Endothelial cell of umbilical vein (primary cell): Measurements from ENCODE around the gene CDHR4. TPM values are rescaled to one million over a fixed set of nuclear protein-coding genes. Genes with fewer than 3 reads are reported as not detected.

Source experiments
- BruUV-seq: library from RNA; stranded (reverse); fragments of 400-500 nt; replicated peaks from 2 replicates; lab custom pipeline; 2021; lab: Mats Ljungman, UMichigan
- CTCF ChIA-PET: fragments of 300-600, 350-600 bp; sonication (Branson Sonifier 250); formaldehyde crosslinking; loops from one replicate; lab custom pipeline; 2021; ENCODE audit warnings: antibody characterized with exemption, inconsistent platforms; lab: Charles Lee
- POLR2A ChIA-PET: fragments of 300-600, 350-600 bp; sonication (Branson Sonifier 250); formaldehyde crosslinking; loops from one replicate; lab custom pipeline; 2021; ENCODE audit warnings: antibody characterized with exemption, inconsistent platforms; lab: Charles Lee
- DNase-seq: peaks from one replicate; pipeline ENCODE4 v3.0.0-alpha.2; 2011; ENCODE audit warnings: low read depth, low spot score
- FAIRE-seq: peaks from 2 replicates; lab custom pipeline; 2011; peaks lifted over from hg19 to GRCh38; lab: Jason Lieb, UNC
- H2AFZ ChIP-seq: 2 replicates; pipeline ENCODE4 v1.6.0; 2012; ENCODE audit warnings: low read depth, low read length, control low read depth, inconsistent platforms
- H3K27ac ChIP-seq: 2 replicates; pipeline ENCODE4 v1.5.1; 2011; ENCODE audit warnings: low read depth, mild to moderate bottlenecking, control low read depth, low read length, moderate library complexity; ENCODE audit not compliant: insufficient read depth
- H3K27me3 ChIP-seq, 2 experiments: 2 replicates each; pipeline versions ENCODE4 v1.6.0 to v1.6.1; 2011; ENCODE audit warnings: low read length in 2 of 2, mixed read lengths in 1 of 2; ENCODE audit not compliant: control insufficient read depth in 2 of 2, insufficient read depth in 2 of 2
- H3K36me3 ChIP-seq, 2 experiments: 2 replicates in 1 of 2; 3 replicates in 1 of 2; pipeline ENCODE4 v1.5.1; 2011; ENCODE audit warnings: low read length in 2 of 2, mild to moderate bottlenecking in 1 of 2, moderate library complexity in 1 of 2; ENCODE audit not compliant: control insufficient read depth in 2 of 2, insufficient read depth in 2 of 2; ENCODE audit errors: extremely low read depth in 1 of 2
- H3K4me1 ChIP-seq: 3 replicates; pipeline ENCODE4 v1.5.1; 2011; ENCODE audit warnings: mild to moderate bottlenecking, low read length; ENCODE audit not compliant: control insufficient read depth, insufficient read depth; ENCODE audit errors: extremely low read depth
- H3K4me2 ChIP-seq: 2 replicates; pipeline ENCODE4 v1.6.1; 2011; ENCODE audit warnings: low read length, control low read depth, mixed read lengths; ENCODE audit not compliant: insufficient read depth
- H3K4me3 ChIP-seq, 3 experiments: fragments of 200-600 bp in 1 of 3; sonication (generic), shearing (Covaris generic) in 1 of 3; replicated peaks in 1 of 3; 2 replicates each; pipeline ENCODE4 v1.5.1; 2011 to 2016; ENCODE audit warnings: control low read depth in 3 of 3, low read length in 3 of 3, mild to moderate bottlenecking in 2 of 3, inconsistent platforms in 1 of 3, low read depth in 1 of 3, moderate library complexity in 1 of 3; ENCODE audit not compliant: insufficient read depth in 1 of 3
- H3K79me2 ChIP-seq: 2 replicates; pipeline ENCODE4 v1.6.0; 2012; ENCODE audit warnings: low read length, inconsistent platforms; ENCODE audit not compliant: control insufficient read depth, insufficient read depth
- H3K9ac ChIP-seq: replicated peaks from 2 replicates; pipeline ENCODE3; 2011; ENCODE audit warnings: low read length, control low read depth; ENCODE audit not compliant: insufficient read depth; ENCODE audit errors: extremely low read depth
- H3K9me1 ChIP-seq: replicated peaks from 3 replicates; pipeline ENCODE4 v1.6.0; 2011; ENCODE audit warnings: mild to moderate bottlenecking, low read length; ENCODE audit not compliant: control insufficient read depth, insufficient read depth; ENCODE audit errors: extremely low read depth
- H3K9me3 ChIP-seq: replicated peaks from 2 replicates; pipeline ENCODE4 v1.5.1; 2012; ENCODE audit warnings: low read length, inconsistent platforms; ENCODE audit not compliant: control insufficient read depth, insufficient read depth
- H4K20me1 ChIP-seq: replicated peaks from 2 replicates; pipeline ENCODE3; 2011; ENCODE audit warnings: mild to moderate bottlenecking, low read length; ENCODE audit not compliant: control insufficient read depth, insufficient read depth; ENCODE audit errors: extremely low read depth
- EZH2 ChIP-seq: IDR thresholded peaks from 2 replicates; pipeline ENCODE4 v1.6.1; 2012; ENCODE audit warnings: borderline replicate concordance, low read depth, mild to moderate bottlenecking, moderate library complexity, low read length, inconsistent platforms; ENCODE audit not compliant: severe bottlenecking
- FOS ChIP-seq: IDR thresholded peaks from 2 replicates; pipeline ENCODE4 v1.6.1; 2011; ENCODE audit warnings: mild to moderate bottlenecking, low read length, moderate library complexity, borderline replicate concordance; ENCODE audit not compliant: insufficient read depth
- GATA2 ChIP-seq: IDR thresholded peaks from 2 replicates; pipeline ENCODE4 v1.7.0; 2011; ENCODE audit warnings: low read depth, mild to moderate bottlenecking, moderate library complexity, mixed read lengths, low read length; ENCODE audit not compliant: insufficient read length, insufficient read depth
- JUN ChIP-seq: IDR thresholded peaks from 2 replicates; pipeline ENCODE4 v1.6.1; 2011; ENCODE audit warnings: borderline replicate concordance, low read depth; ENCODE audit not compliant: insufficient read length, insufficient read depth
- MAX ChIP-seq: IDR thresholded peaks from 2 replicates; pipeline ENCODE4 v1.6.1; 2011; ENCODE audit not compliant: insufficient read depth, insufficient read length
- MYC ChIP-seq: IDR thresholded peaks from one replicate; pipeline ENCODE4 v1.6.1; 2011; ENCODE audit warnings: mild to moderate bottlenecking, low read depth, low read length
- POLR2A ChIP-seq: IDR thresholded peaks from 2 replicates; pipeline ENCODE4 v1.6.1; 2012; ENCODE audit warnings: low read depth, mild to moderate bottlenecking, control low read depth, low read length
- POLR2AphosphoS5 ChIP-seq: IDR thresholded peaks from 2 replicates; pipeline ENCODE4 v1.6.1; 2012; ENCODE audit warnings: low read depth, mild to moderate bottlenecking, control low read depth, low read length, moderate library complexity; ENCODE audit not compliant: insufficient read depth
- dilution Hi-C: fragments of 300-500 bp; cut with MboI; formaldehyde crosslinking; loops from one replicate; pipeline ENCODE4 v1.15.0; 2019; ENCODE audit warnings: low sequenced_read_pairs; ENCODE audit not compliant: extremely low pct_ligation_motif_present
- intact Hi-C: fragments of 100-400 bp; cut with micrococcal nuclease; formaldehyde crosslinking; loops from one replicate; pipeline ENCODE4 v1.10.0; 2022
- polyA plus RNA-seq, 4 experiments: library from polyadenylated mRNA; depleted of rRNA in 3 of 4; stranded (reverse) in 3 of 4; unstranded in 1 of 4; fragments of >200 nt; gene quantifications; 2 replicates each; pipeline versions ENCODE4 v1.2.1 to v1.2.3, GENCODE V29; 2011 to 2012; ENCODE audit warnings: missing spikeins in 1 of 4
- total RNA-seq: library from RNA; stranded (reverse); gene quantifications from 2 replicates; pipeline ENCODE4 v1.2.3, GENCODE V29; 2021
- TF ChIP-seq, protein P1 (sequence below), 2 donors: IDR thresholded peaks; 1 replicate in 1 of 2; 2 replicates in 1 of 2; pipeline ENCODE4 v1.5.1; 2011; ENCODE audit warnings: low read length in 2 of 2, mild to moderate bottlenecking in 2 of 2, moderate library complexity in 2 of 2, control low read depth in 1 of 2, inconsistent platforms in 1 of 2, low read depth in 1 of 2; ENCODE audit not compliant: insufficient read depth in 1 of 2; ENCODE audit errors: extremely low read depth in 1 of 2

The CDHR4 gene
- total and polyA plus RNA-seq, 2 donors (not counting 3 experiments of a cell fraction or from before 2014, with no cell fraction given): 0.19 TPM; not detected in 1

DNA sequence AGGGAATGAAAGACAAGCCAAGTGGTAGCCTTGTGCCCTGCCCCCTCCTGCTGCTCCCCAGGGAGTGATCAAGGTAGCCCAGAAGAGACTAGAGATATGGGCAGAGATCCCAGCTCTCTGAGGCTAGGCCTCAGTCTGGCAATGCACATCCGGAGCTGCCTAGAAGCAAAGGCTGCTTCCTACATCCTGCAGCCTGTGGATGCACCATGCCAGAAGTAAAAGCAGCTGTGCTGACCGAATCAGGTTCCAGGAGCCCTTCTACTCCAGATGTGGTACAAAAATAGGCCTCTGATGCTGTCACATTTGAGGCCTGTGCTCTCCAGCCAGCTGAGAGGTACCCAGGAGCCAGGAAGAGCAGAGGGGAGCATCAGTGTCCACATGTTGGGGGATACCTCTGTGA lies 40.7 kb upstream of the CDHR4 start:
- H3K9me3 ChIP-seq: no peaks in the 10 kb centered on the region
- no peaks in the 10 kb centered on the region for H3K79me2 ChIP-seq
- no peaks in the 10 kb centered on the region for H3K27me3 ChIP-seq
- no peaks in the 10 kb centered on the region for H3K9me1 ChIP-seq
- no peaks in the 10 kb centered on the region for H4K20me1 ChIP-seq
- POLR2A ChIA-PET: interaction anchor here (0.7 kb wide), 1 partner anchor 33 kb away, joined by 6 read pairs; no protein-coding TSS in a partner anchor
- intact Hi-C loops: loop anchor here (2.0 kb wide), 1 partner anchor 252 kb away; no protein-coding TSS in a partner anchor
- peaks cover 0 to under 1% of the 10 kb centered on the region in 2 experiments for H3K36me3 ChIP-seq
- CTCF ChIA-PET: interaction anchor here (1.2 to 11.8 kb wide), 8 partner anchors 10 to 301 kb away, joined by 4 to 545 read pairs (median 12); partner anchors contain the start of genes CDHR4, INKA1, MST1R and UBA7
- dilution Hi-C loops: no loop called here
- TF ChIP-seq POLR2A (no peak), POLR2AphosphoS5 (no peak), JUN (no peak), MAX (no peak), FOS (no peak), EZH2 (no peak), MYC (no peak), GATA2 (no peak)
- TF ChIP-seq, protein P1, sequence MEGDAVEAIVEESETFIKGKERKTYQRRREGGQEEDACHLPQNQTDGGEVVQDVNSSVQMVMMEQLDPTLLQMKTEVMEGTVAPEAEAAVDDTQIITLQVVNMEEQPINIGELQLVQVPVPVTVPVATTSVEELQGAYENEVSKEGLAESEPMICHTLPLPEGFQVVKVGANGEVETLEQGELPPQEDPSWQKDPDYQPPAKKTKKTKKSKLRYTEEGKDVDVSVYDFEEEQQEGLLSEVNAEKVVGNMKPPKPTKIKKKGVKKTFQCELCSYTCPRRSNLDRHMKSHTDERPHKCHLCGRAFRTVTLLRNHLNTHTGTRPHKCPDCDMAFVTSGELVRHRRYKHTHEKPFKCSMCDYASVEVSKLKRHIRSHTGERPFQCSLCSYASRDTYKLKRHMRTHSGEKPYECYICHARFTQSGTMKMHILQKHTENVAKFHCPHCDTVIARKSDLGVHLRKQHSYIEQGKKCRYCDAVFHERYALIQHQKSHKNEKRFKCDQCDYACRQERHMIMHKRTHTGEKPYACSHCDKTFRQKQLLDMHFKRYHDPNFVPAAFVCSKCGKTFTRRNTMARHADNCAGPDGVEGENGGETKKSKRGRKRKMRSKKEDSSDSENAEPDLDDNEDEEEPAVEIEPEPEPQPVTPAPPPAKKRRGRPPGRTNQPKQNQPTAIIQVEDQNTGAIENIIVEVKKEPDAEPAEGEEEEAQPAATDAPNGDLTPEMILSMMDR (IDR thresholded peaks at IDR 0.05; ENCODE audit: extremely low read depth in 1 of 2, insufficient read depth in 1 of 2, low read depth in 1 of 2, low read length in 2 of 2): no peak
- H3K4me3 ChIP-seq: no peak overlapping the region
- H3K9ac ChIP-seq: no peak overlapping the region
- DNase-seq (no peak), FAIRE-seq (no peak)
- H3K4me1 ChIP-seq: peaks cover 15% of the 10 kb centered on the region
- H3K27ac ChIP-seq: no peak overlapping the region
- no peak overlapping the region for H3K4me2 ChIP-seq
- H2AFZ ChIP-seq: no peak overlapping the region
- no TSS peak for BruUV-seq
